Measurements from ENCODE around the gene TSEN34. TPM values are rescaled to one million over a fixed set of nuclear protein-coding genes. Genes with fewer than 3 reads are reported as not detected.
"Not testable (repeated sequence)": the region's sequence is repeated elsewhere in the genome, so short reads cannot be mapped to it uniquely, and the experiment has no call there.

The TSEN34 gene
- total RNA-seq, 1 experiment from 2014 or later, result 88.1 TPM

DNA sequence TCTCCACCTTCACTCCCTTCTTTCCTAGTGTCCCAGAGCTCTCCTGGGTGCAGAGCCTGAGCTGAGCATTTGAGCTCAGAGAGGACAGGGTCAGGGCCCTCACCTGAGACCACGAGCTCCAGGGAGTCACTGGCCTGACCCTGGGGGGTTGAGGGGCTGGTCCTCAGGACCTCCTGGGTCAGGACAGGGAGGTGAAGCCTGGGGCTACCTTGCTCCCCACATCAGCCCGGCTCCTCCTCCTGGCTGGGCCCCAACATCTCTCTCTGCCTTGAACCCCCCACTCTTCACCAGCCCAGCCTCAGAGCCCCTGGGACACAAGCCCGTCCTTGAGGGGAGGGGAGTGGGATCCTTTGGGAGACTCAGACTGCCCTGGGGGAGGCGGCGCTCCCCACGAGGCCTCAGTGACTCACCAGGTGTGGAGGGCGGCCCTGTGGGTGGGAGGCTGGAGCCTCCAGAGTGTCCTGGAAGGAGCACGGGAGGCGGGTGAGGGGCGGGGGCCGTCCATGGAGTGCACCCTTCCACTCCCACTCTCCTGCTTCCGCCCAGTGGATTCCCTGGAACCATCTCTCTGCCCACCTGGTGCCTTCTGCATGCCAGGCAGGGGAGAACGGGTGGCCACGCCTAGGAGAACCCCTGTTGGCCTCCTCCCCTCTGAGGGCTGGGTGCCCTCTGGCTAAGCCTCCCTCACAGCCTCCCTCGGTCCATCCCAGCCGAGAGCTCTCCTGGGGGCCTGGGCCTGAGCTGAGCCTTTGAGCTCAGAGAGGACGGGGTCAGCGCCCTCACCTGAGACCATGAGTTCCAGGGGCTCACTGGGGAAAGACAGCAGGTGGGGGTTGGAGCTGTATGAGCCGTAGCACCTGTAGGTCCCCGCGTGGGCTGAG lies 48.6 kb downstream of the TSEN34 start:
- DNase-seq (ENCODE audit: low read depth), result not testable (repeated sequence)

DNA sequence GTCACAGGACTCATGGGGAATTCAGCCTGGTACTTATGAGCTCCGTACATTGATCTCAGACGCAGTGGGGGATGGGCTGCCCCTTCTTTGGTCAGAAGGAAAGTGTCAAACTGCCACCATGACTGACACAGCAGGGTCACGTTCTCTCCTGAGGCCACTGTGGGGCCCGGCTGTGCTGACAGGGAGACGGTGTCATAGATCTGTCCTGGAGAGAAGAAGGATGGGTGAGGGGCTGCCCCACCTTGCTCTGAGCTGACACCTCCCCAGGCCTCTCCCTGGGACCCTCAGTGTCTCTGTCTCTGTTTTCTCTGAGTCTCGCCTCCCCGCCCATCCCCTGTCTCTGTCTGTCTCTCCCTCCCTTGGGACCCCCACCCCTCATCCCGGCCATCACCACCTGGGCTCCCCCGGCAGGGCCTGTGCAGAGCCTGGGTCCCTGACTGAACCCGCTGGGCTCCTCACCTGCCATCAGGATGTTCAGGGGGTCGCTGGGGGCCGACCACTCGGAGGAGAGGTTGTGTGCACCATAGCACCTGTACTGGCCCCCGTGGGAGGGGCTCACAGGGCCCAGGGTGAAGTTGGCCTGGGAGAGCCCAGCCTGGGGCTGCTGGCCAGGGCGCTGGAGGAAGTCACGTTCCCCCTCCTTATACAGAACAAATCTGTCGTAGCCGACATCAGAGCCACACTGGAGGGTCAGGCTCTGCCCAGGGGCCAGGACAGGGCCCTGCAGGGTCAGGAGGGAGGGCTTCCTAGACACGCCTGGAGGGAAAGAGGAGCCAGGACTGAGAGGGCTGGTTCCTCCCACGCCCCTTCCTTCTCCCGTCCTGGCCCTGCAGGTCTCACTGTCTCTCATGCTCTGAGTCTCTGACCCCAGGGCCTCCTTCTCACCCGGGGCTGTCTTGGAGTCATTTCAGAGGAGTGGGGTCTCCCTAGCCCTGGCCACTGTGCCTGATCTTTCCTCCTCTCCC lies 49.5 kb downstream of the TSEN34 start:
- not testable (repeated sequence) for DNase-seq (ENCODE audit: low read depth)

DNA sequence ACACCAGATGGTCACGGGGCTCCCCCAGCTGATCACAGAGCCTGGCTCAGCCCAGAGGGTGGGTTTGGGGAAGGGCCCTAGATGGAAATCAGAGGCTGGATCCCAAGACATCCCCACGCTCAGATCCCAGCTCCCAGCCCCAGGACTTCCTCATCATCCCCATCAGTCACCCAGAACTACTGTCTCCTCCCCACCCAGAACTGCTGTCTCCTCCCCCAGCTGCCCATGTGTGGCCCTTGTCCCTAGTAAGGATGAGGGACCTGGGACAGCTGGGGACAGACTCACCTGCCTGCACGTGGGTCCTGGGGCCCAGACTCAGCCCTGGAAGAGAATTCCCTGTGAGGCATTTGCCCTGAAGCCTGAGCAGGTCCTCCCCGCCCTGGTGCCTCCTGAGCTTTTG lies 51.1 kb downstream of the TSEN34 start:
- DNase-seq (ENCODE audit: low read depth), result not testable (repeated sequence)

DNA sequence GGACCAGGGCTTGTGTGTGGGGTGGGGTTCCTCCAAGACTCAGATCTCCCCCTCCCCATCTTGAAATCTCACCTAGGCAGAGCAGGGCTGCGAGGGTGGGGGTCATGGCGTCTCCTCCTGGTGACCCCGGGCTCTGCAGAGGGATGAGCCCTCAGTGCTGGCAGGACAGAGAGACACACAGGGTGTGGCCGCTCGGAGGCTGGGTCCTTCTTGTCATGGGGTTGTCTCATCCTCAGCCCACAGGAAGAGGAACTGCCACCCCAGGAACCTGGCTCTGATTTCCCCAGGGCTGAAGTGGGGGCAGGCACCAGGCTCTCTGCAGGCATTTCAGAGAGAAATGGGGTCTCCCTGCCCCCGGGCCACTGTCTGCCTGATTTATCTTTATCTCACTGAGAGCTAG lies 51.5 kb downstream of the TSEN34 start, which contains the start of gene LILRA6:
Gene LILRA6 (minus strand): TSS at position 145 of the 400 bp plus-strand sequence.
- DNase-seq (ENCODE audit: low read depth), result not testable (repeated sequence)

DNA sequence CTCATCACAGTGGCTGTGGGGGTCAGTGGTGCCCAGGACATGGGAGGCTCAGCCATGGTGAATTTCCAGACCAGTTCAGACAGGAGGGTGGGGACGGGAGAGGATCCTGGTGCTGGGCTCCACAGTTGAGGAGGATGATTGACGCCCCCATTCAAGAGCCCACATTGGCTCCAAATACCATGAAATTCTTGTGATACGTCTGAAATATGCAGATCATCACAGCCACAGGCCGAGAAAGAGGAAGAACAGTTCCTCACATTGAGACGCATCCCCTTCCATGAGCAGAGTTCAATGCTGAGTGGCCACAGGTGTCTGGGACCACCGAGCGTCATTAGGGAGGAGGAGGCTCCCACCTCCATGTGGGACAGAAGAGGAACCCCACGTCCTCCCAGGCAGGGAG lies 52.7 kb downstream of the TSEN34 start:
- not testable (repeated sequence) for DNase-seq (ENCODE audit: low read depth)

Other genes starting within 250 kb of the TSEN34 start
- 0.48 and 2.9 TPM in 2 replicates for gene CACNG8, start 228.4 kb upstream of the TSEN34 start, total RNA-seq (2014; rRNA removed; shearing (Covaris generic))
- gene CACNG6, start 199.7 kb upstream of the TSEN34 start, total RNA-seq (2014; rRNA removed; shearing (Covaris generic)), result 1.0 and 9.3 TPM in 2 replicates
- not detected in 2 replicates for gene VSTM1, start 127.4 kb upstream of the TSEN34 start, total RNA-seq (2014; rRNA removed; shearing (Covaris generic))
- gene TARM1, start 109.9 kb upstream of the TSEN34 start, total RNA-seq (2014; rRNA removed; shearing (Covaris generic)), result not detected in 2 replicates
- gene OSCAR, start 90.5 kb upstream of the TSEN34 start, total RNA-seq (2014; rRNA removed; shearing (Covaris generic)), result 0.27 and 0.74 TPM in 2 replicates
- gene NDUFA3, start 88.5 kb upstream of the TSEN34 start, total RNA-seq (2014; rRNA removed; shearing (Covaris generic)), result 17.4 and 34.1 TPM in 2 replicates
- gene TFPT, start 75.7 kb upstream of the TSEN34 start, total RNA-seq (2014; rRNA removed; shearing (Covaris generic)), result 60.2 and 101 TPM in 2 replicates
- gene PRPF31, start 75.6 kb upstream of the TSEN34 start, total RNA-seq (2014; rRNA removed; shearing (Covaris generic)), result 78.8 and 92.3 TPM in 2 replicates
- 10.9 and 14.0 TPM in 2 replicates for gene CNOT3, start 53.5 kb upstream of the TSEN34 start, total RNA-seq (2014; rRNA removed; shearing (Covaris generic))
- gene LENG1, start 31.6 kb upstream of the TSEN34 start, total RNA-seq (2014; rRNA removed; shearing (Covaris generic)), result 15.6 and 21.3 TPM in 2 replicates
- 0.06 TPM in 1 of 2 replicates, not detected in the other for gene TMC4, start 18.1 kb upstream of the TSEN34 start, total RNA-seq (2014; rRNA removed; shearing (Covaris generic))
- 74.9 and 89.3 TPM in 2 replicates for gene MBOAT7, start 1.7 kb upstream of the TSEN34 start, total RNA-seq (2014; rRNA removed; shearing (Covaris generic))
- gene RPS9, start 9.6 kb downstream of the TSEN34 start, total RNA-seq (2014; rRNA removed; shearing (Covaris generic)), result 2,362 and 2,452 TPM in 2 replicates
- gene LILRB3, start 31.7 kb downstream of the TSEN34 start, total RNA-seq (2014; rRNA removed; shearing (Covaris generic)), result not detected in 2 replicates
- gene LILRA6, start 51.5 kb downstream of the TSEN34 start, total RNA-seq (2014; rRNA removed; shearing (Covaris generic)), result not detected in 2 replicates
- gene LILRB5, start 66.0 kb downstream of the TSEN34 start, total RNA-seq (2014; rRNA removed; shearing (Covaris generic)), result not detected in 2 replicates
- not detected in 2 replicates for gene LILRB2, start 89.8 kb downstream of the TSEN34 start, total RNA-seq (2014; rRNA removed; shearing (Covaris generic))
- gene LILRA5, start 121.9 kb downstream of the TSEN34 start, total RNA-seq (2014; rRNA removed; shearing (Covaris generic)), result not detected in 2 replicates
- not detected in 2 replicates for gene LILRA4, start 147.9 kb downstream of the TSEN34 start, total RNA-seq (2014; rRNA removed; shearing (Covaris generic))
- gene LAIR1, start 173.6 kb downstream of the TSEN34 start, total RNA-seq (2014; rRNA removed; shearing (Covaris generic)), result not detected in 2 replicates
- gene TTYH1, start 224.2 kb downstream of the TSEN34 start, total RNA-seq (2014; rRNA removed; shearing (Covaris generic)), result 1.3 TPM in 1 of 2 replicates, not detected in the other

Measured in Daoy (cell line).